HG03045 (cell line): ENCODE measurements around the gene PADI6.

Experiments
- ATAC-seq: cut with Tn5 transposase; IDR thresholded peaks from one replicate; pipeline ENCODE4 v1.9.1; 2021; ENCODE audit warnings: mild to moderate bottlenecking, moderate library complexity; ENCODE audit not compliant: unreplicated experiment

The PADI6 gene

GRCh38 chr1:17356387-17357026 is 15.5 kb upstream of the PADI6 start:
- no peak for ATAC-seq

- ATAC-seq, result no peak
These were observed 13.4 kb upstream of the PADI6 start for GRCh38 chr1:17358557-17358956.

GRCh38 chr1:17359031-17359430 is 13.0 kb upstream of the PADI6 start:
- no peak for ATAC-seq

GRCh38 chr1:17359808-17360207 is 12.2 kb upstream of the PADI6 start:
- ATAC-seq, result no peak

- ATAC-seq, result no peak
These were observed 11.6 kb upstream of the PADI6 start for GRCh38 chr1:17360272-17360956.

- no peak for ATAC-seq
These were observed 10.3 kb upstream of the PADI6 start for GRCh38 chr1:17361687-17362086.

- no peak for ATAC-seq
These were observed 8.6 kb upstream of the PADI6 start for GRCh38 chr1:17363351-17363750.

- no peak for ATAC-seq
These were observed 8.2 kb upstream of the PADI6 start for GRCh38 chr1:17363771-17364170.

GRCh38 chr1:17365293-17365692 is 6.7 kb upstream of the PADI6 start:
- ATAC-seq, result no peak

GRCh38 chr1:17369466-17369865 is 2.5 kb upstream of the PADI6 start:
- no peak for ATAC-seq

GRCh38 chr1:17370618-17371017 is 1.4 kb upstream of the PADI6 start:
- no peak for ATAC-seq

- no peak for ATAC-seq
These were observed 959 bp downstream of the PADI6 start for GRCh38 chr1:17372955-17373354.

- no peak for ATAC-seq
These were observed 3.7 kb downstream of the PADI6 start for GRCh38 chr1:17375651-17376050.

- no peak for ATAC-seq
These were observed 5.4 kb downstream of the PADI6 start for GRCh38 chr1:17377325-17377953.

GRCh38 chr1:17381161-17381560 is 9.2 kb downstream of the PADI6 start:
- no peak for ATAC-seq

GRCh38 chr1:17392199-17392740 is 20.3 kb downstream of the PADI6 start:
- ATAC-seq, result no peak

- no peak for ATAC-seq
These were observed 21.2 kb downstream of the PADI6 start for GRCh38 chr1:17393230-17393629.

GRCh38 chr1:17397910-17398695 is 26.1 kb downstream of the PADI6 start:
- ATAC-seq, result no peak

- no peak for ATAC-seq
These were observed 28.8 kb downstream of the PADI6 start for GRCh38 chr1:17400725-17401341.

- ATAC-seq, result no peak
These were observed 29.8 kb downstream of the PADI6 start for GRCh38 chr1:17401841-17402240.

GRCh38 chr1:17403081-17403480 is 31.1 kb downstream of the PADI6 start:
- no peak for ATAC-seq
